HEK293 (cell line): ENCODE measurements around the gene WDR75.

Source experiments
- SP2 ChIP-seq: fragments of 450-650 bp; formaldehyde crosslinking; IDR thresholded peaks from 2 replicates; pipeline ENCODE4 v1.5.1; 2016; ENCODE audit warnings: missing biosample characterization, missing genetic modification characterization
- YY1 ChIP-seq: fragments of 450-650 bp; formaldehyde crosslinking; IDR thresholded peaks from 2 replicates; pipeline ENCODE4 v1.5.1; 2018; ENCODE audit warnings: missing biosample characterization, missing genetic modification characterization
- ZFP41 ChIP-seq: fragments of 450-650 bp; formaldehyde crosslinking; IDR thresholded peaks from 2 replicates; pipeline ENCODE4 v1.5.1; 2016; ENCODE audit warnings: missing biosample characterization, missing genetic modification characterization, borderline replicate concordance
- ZNF274 ChIP-seq, 2 experiments: fragments of 200-500 bp in 1 of 2; fragments of 450-650 bp in 1 of 2; sonication (Bioruptor generic) in 1 of 2; formaldehyde crosslinking in 1 of 2; IDR thresholded peaks; 2 replicates each; pipeline versions ENCODE4 v1.5.1 to v1.6.1; 2014 to 2016; ENCODE audit warnings: borderline replicate concordance in 1 of 2, inconsistent platforms in 1 of 2, low read length in 1 of 2, missing biosample characterization in 1 of 2, missing genetic modification characterization in 1 of 2

DNA sequence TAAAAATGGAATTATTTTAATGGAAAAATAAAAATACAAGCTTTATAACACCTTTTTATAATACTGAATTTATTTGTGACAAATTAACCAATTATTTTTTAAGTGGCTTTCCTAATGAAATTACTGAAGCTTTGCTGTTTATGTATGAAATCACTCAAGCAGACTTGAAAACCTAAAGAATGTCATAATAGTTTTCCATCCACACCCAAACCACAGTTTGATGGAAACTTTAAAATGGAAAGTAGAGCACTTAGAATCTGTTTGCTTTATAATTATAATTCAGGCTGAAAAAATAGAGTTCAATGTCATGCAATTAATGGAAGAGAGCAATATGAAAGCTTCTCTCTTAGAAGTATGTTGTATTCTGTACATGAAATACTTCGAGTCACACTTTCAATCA lies 31.6 kb upstream of the WDR75 start:
- TF ChIP-seq ZNF274 (IDR thresholded peaks at IDR 0.05; ENCODE audit: low read length) (no peak), ZNF274 (tag by site-specific recombination; IDR thresholded peaks at IDR 0.05; ENCODE audit: borderline replicate concordance) (no peak), SP2 (tag by site-specific recombination) (no peak), ZFP41 (no peak), YY1 (tag by site-specific recombination) (no peak)
